ENCODE measurements around the gene TBX5. TPM values are rescaled to one million over a fixed set of nuclear protein-coding genes. Genes with fewer than 3 reads are reported as not detected.
A peak's percentile ranks its signal among the peaks of the same experiment; 100 is the strongest.

The TBX5 gene
- polyA plus RNA-seq, 10 donors: 0.09 to 1.9 (median 0.50) TPM

DNA sequence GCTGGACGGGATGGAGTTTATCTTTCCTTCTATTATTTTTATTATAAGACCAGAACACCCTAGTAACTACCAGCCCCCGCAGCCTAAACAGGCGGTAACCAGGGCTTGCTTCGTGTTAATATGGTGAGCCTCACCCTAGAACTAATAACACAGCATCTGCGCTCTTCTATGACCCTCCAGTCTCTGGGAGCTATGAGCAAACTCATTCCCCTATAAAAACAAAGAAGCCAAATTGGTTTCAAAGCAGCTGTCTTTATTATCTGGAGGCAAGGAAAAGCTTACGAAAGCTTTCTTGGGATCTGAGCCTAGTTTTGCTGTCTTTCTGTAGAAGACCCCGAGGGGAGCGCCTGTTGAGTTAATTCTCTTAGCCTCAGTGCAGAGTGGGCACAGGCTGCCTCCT lies 85.0 kb downstream of the TBX5 start:
- DNase-seq: peak in 1 of 3 donors; percentile 34

DNA sequence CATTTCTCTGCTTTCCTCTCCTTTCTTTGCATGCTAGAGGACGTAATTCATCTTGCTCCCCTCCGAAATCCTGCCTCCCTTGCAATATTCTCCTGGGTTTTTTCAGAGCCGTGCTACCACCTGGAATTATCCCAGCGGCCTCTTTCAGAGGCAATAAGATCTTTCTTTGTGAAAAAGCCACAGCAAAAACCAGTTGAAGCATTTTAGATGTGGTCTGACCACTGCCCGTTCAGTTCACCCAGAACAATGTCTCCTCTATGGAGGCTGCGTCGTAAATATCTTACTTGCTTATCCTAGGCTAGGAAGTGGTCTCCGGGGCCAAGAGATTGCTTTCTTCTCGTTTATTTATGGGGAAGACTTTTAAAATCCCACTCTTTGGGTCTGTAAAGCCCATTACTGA lies 85.8 kb downstream of the TBX5 start:
- no peak for DNase-seq

DNA sequence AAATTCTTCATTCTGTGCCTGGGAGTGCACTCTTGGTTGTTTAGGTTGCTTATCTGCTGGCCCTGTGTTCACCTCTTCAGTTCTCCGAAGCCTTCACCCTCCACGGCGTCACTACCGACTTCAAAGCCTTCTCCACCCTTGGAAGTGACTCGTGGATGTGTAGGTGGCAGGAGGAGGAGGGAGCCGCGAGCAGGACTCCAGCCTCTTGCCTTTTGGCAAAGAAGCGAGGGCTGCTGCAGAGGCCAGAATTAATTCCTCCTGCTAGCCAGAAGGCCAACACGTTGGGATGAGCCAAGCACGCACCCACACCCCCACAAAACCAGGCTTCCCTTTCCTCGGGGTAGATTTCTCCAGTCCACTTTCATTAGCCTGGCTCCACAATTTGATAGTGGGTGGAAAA lies 86.5 kb downstream of the TBX5 start:
- no peak for DNase-seq

DNA sequence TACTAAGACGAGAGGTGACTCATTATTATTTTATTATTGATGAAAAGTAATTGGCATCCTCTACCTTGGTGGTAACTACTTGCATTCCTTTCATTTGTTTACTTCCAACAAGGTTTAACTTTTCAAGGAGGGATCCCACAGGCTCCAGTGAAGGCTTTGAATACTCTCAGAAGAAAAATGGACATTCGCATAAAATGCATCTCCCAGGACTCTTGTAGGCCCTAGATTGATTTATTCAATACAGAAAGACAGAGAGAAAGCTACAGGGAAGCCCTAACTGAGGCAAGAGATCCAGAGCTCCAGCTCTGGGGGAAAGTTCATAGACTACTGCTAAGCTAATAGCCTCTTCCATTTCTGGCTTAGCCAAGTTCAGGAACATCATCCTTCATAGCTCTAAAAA lies 87.0 kb downstream of the TBX5 start:
- DNase-seq: no peak

DNA sequence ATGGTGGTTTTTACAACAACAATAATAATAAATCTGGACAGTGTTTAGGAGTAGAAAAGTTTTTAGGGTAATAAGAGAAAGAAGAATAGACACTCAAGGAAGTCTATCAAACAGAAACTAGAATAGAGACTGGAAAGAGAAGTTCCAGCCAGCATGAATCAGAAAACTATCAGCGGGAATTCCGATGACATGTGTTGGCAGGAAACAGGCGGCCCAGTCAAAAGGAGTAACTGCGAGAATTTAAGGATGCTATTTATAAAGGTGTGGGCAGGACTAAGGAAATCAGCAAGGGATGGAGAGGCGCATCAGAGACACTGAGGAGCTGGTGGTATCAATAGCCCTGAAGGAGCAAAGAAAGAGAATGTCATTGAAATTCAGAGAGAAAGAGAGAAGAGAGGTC lies 89.9 kb downstream of the TBX5 start:
- peak; percentile 30 to 71 (median 43) for DNase-seq

DNA sequence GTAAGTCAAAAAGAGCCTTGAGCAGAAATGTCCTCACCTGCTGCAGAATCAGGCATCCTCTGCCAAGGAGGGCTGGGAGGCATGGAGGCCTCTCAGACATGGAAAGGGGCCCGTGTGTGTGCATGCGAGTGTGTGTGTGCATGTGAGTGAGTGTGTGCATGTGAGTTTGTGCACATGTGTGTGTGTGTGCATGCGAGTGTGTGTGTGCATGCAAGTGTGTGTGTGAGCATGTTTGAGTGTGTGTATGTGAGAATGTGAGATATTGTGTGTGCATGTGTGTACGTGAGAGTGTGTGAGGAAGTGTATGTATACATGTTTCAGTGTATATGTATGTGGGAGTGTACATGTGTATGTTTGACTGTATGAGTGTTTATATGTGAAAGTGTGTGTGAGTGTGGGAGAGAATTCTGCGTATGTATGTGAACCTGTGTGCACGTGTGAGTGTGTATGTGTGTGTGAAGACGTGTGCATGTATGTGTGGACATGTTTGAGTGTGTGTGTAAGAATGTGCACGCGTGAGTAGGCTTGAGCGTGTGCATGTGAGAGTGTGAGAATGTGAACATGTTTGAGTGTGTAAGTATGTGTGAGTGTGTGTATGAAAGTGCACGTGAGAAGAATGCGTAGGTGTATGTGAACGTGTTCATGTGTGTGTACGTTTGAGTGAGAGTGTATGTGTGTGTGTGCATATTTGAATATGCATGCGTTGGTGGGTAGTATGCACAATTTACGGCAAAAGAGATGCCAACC lies 90.8 kb downstream of the TBX5 start:
- no peak for DNase-seq

DNA sequence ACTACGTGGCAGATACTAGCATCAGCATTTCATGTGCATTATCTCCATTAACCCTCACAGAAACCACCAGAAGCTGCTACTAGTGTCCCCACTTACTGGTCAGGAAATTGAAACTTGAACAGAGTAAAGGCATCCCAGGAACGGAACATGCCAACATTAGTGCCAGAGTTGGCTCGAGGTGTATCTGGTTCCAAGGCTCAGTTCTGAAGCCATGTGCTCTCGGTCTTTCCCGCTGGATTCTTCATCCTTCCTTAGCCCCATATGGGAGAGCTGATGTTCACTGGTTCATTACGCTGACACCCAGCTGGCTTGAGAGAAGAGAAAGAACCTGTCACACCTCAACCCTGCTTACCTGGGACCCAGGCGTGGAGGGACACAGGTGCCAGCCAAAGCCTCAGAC lies 91.5 kb downstream of the TBX5 start:
- DNase-seq: no peak

DNA sequence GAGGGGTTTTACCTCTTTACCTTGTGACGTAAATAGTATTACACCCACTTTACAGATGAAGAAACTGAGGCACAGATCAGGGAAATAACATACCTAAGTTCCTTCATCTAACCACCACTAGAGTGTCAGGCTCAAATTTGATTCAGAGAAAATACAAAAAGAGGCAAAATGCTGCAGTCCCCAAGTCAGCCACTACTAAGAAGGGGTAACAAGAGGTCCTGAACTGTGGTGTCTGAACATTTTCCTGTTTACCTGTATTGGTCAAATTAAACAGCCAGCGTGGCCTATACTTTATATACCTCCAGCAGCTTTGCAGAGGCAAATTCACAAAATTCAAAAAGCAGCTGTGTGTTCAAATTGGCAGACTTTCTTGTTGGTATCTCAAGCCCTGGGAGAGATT lies 92.0 kb downstream of the TBX5 start:
- DNase-seq: no peak

DNA sequence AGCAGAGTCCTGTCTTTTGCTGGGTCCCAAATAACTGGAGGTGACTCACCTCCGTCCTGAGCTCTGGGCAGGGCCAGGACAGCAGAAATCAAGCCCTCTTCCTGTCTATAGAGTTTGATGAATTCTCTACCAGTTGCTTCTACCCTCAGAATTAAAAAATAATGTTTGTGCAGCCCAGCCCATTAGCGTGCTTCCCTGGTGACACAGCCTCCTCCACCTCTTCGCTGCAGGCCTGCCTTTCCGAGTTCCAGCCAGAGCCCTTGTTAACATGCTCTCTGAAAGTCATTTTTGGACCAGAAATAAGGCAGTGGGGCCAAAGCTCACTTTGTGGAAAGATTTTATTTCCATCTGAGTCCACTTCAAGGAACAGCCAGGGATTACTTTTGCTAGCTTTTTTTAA lies 94.0 kb downstream of the TBX5 start:
- peak; percentile 65 to 90 (median 81) for DNase-seq

DNA sequence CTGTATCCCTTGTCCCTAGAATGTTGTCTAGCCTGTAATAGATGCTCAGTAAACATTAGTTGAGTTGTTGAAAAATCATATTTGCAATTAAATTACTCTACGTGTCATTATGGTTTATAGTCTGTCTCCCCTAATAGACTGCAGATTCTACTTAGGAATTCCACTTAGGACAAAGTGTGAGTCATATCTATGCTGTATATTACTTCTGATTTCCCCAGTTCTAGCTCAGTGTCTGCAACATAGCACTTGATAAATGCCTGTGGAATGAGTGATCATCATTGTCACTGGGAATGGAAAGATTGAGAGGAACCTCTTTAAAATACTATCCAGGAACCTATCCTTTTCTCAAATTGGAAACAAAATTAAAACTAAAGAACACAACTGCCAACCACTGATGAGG lies 99.3 kb downstream of the TBX5 start:
- DNase-seq: peak in 1 of 3 donors; percentile 77

DNA sequence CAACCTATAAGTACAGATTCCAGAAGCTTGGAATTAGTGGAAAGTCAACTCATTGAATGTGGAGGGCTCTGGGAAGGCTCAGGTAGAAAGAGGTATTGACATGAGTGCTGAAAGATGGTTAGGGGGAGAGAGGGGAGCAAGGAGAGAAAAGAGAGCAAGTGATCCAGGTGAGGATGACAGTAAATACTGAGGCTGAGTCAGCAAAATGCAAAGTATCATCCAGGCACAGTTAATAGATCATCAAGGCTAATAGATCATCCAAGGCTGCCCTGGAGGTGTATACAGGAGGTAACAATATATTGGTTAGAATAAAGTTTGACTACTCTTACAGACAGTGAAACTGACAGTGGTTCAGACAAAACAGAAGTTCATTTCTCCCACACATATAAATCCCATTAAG lies 100.5 kb downstream of the TBX5 start:
- no peak for DNase-seq

All from muscle of back (tissue), 11 donors.